ENCODE data around the gene ZNF862.

The ZNF862 gene

DNA sequence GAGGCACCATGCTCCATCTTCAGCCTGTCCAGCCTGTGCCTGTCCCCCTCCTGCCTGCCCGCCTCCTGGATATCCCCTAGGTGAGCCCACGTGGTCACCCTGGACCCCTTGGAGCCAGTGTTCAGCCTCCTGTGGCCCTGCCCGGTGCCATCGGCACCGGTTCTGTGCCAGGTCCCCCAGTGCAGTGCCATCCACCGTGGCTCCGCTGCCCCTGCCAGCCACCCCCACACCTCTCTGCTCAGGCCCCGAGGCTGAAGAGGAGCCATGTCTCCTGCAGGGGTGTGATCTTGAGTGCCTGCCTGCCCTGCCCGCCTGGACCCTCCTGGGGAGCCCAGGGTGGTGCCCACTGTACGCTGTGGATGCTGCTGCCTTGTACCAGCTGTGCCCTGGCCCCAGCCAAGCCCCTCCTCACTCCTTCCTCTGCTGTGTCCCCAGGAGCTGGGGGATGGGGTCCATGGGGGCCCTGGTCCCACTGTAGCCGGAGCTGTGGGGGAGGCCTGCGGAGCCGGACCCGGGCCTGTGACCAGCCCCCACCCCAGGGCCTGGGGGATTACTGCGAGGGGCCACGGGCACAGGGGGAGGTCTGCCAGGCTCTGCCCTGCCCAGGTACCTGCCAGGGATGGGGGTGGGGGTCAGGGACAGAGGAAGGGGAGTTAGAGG, 26.2 kb upstream of the ZNF862 start:
- no peak for DNase-seq

GRCh38 chr7:149813254-149814035, 24.7 kb upstream of the ZNF862 start:
- DNase-seq = no peak

GRCh38 chr7:149814494-149814893, 23.7 kb upstream of the ZNF862 start:
- no peak for DNase-seq

DNA sequence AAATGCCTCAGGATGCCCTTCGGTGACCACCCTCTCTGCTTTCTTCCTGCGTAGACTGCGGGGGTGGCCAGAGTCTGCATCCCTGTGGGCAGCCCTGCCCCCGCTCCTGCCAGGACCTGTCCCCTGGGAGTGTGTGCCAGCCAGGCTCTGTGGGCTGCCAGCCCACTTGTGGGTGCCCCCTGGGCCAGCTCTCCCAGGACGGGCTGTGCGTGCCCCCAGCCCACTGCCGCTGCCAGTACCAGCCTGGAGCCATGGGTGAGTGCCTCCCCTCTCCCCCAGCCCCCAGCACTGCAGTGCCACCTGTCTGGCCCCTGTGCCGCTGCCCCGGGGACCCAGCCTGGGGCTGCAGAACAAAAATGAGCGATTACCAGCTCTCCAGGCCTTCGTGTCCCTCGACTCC, 23.1 kb upstream of the ZNF862 start:
- no peak for DNase-seq

DNA sequence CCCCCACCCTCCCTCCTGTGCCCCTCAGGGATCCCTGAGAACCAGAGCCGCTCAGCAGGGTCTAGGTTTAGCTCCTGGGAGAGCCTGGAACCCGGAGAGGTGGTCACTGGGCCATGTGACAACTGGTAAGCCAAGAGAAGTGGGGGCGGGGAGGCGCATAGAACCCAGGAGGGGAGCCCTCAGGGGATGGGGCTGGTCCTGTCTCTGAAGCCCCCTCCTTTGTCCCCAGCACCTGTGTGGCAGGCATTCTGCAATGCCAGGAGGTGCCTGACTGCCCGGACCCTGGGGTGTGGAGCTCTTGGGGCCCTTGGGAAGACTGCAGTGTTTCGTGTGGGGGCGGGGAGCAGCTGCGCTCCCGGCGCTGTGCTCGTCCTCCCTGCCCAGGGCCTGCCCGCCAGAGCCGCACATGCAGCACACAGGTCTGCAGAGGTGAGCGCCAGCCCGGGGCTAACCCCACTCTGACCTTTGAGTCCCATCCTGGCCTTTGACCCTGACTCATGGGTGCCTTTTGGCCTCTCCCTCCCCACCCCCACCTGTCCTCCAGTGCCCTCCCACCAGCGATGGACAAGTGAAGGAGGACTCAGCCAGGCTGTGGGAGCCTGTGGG, 22.4 kb upstream of the ZNF862 start:
- DNase-seq = no peak

- no peak for DNase-seq
These were observed 21.9 kb upstream of the ZNF862 start for GRCh38 chr7:149816267-149816751.

- no peak for DNase-seq
These were observed 21.4 kb upstream of the ZNF862 start for GRCh38 chr7:149816794-149817193.

GRCh38 chr7:149817301-149817771, 20.8 kb upstream of the ZNF862 start:
- DNase-seq = no peak

- DNase-seq = no peak
These were observed 20.2 kb upstream of the ZNF862 start for GRCh38 chr7:149817836-149818535.

GRCh38 chr7:149818536-149818840, 19.7 kb upstream of the ZNF862 start:
- no peak for DNase-seq

DNA sequence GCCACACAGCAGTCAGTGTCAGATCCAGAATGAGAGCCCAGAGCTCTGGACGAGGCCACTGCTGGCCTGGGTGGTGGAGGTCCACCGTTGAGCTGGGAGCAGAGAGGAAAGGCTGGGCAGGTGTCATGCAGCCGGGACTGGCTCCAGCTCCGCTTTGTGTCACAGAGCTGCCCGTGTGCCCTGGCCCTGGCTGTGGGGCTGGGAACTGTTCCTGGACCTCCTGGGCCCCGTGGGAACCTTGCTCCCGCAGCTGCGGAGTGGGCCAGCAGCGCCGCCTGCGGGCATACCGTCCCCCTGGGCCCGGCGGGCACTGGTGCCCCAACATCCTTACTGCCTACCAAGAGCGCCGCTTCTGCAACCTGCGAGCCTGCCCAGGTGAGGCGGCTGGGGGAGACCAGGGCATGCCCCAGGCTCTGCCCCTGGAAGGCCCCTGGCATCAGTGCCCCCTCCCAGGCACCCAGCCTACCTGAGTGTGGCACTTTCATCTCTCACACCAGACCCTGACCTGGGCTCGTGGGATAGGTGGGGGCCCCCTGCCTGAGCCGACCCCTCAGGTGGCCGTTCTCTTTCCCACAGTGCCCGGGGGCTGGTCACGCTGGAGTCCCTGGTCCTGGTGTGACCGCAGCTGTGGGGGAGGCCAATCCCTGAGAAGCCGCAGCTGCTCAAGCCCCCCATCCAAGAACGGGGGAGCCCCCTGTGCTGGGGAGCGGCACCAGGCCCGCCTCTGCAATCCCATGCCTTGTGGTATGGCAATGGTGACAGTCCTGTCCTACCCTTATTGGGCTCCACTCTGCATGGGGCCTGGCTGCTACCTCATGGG, 18.8 kb upstream of the ZNF862 start:
- DNase-seq = no peak

DNA sequence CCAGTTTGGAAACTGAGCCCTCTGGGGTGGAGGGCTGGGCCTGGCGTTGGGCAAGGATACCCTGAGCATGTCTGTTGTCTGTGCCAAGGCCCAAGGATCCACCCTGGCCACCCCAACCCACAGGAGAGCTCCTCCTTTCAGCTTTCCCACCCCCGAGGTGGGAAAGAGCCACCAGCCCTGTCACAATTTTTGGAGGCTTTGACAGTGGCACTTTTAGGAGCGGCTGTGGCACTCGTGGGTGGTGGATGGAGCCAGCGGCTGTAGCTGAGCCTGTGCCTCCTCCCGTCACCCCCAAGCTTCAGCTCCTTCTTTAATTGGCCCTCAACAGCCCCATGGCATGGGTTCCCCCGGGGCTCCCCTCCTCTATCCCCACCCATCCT, 18.2 kb upstream of the ZNF862 start:
- DNase-seq = no peak

DNA sequence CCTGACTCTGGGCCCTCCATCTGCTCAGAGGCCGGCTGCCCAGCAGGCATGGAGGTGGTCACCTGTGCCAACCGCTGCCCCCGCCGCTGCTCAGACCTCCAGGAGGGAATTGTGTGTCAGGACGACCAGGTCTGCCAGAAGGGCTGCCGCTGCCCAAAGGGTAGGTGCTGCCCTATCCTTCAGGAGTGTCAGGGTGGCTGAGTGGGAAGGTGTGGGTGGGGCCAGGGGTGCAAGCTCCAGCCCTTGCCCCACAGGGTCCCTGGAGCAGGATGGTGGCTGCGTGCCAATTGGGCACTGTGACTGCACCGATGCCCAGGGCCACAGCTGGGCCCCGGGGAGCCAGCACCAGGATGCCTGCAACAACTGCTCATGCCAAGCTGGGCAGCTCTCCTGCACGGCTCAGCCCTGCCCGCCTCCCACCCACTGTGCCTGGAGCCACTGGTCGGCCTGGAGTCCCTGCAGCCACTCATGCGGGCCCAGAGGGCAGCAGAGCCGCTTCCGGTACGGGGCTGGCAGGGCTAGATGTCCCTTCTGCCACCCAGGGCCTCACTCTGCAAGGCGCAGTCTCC, 17.5 kb upstream of the ZNF862 start:
- DNase-seq = no peak

DNA sequence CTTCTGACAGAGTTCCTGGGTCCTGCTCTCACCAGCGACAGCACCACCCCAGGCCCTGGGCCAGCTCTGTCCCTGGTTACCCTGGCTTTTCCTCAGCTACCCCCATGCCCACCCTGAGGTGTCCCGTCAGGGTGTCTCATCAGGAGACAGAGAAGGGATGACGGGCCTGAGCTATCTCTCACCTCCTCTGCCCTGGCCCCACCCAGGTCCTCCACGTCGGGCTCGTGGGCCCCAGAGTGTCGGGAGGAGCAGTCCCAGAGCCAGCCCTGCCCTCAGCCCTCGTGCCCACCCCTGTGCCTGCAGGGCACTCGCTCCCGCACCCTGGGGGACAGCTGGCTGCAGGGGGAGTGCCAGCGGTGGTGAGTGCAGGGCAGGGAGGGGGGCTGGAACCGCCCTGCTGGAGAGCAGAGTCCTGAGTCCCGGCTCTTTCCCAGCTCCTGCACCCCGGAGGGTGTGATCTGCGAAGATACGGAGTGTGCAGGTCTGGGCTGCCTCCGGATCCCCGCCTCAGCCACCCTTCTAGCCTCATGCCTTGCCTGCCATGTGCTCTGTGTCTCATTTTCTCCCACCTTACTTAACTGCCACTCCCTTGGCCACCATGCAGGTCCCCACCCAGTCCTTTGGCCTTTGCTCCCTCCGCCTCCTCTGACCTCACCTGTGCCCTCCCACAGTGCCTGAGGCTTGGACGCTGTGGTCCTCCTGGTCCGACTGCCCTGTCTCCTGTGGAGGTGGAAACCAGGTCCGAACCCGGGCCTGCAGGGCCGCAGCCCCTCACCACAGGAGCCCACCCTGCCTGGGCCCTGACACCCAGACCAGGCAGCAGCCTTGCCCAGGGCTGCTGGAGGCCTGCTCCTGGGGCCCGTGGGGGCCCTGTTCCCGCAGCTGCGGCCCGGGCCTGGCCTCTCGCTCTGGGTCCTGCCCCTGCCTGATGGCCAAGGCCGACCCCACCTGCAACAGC, 16.7 kb upstream of the ZNF862 start:
- no peak for DNase-seq

GRCh38 chr7:149822353-149822943, 15.7 kb upstream of the ZNF862 start:
- no peak for DNase-seq

DNA sequence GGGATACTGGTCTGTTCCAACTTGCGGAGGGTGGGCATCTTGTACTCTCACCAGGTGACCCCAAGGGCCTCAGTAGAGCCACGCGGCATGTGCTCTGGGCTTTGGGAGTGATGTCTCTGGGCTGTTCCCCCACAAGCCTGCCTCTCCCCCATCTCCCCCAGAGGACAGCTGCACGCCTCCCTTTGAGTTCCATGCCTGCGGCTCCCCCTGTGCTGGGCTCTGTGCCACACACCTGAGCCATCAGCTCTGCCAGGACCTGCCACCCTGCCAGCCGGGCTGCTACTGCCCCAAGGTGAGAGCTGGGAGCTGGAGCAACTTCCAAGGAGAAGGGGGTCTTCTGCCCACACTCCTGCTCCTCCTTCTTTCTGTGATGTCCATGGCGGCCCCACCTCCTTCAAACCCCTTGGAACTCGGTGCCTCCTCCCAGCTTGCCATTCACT, 15.0 kb upstream of the ZNF862 start:
- no peak for DNase-seq

GRCh38 chr7:149823631-149824199, 14.5 kb upstream of the ZNF862 start:
- no peak for DNase-seq

DNA sequence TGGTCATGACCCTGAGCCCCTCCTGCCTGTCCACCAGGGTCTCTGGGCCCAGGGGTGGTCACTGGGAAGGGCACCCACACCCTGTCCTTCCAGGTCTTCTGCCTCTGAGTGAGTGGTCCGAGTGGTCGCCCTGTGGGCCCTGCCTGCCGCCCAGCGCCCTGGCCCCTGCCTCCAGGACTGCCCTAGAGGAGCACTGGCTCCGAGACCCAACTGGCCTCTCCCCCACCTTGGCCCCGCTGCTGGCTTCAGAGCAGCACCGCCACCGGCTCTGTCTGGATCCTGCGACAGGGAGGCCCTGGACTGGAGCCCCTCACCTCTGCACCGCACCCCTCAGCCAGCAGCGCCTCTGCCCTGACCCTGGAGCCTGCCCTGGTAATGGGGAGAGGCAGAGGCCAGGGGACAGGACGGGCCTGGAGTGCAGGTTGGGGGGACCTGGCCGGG, 13.9 kb upstream of the ZNF862 start:
- DNase-seq = no peak

DNA sequence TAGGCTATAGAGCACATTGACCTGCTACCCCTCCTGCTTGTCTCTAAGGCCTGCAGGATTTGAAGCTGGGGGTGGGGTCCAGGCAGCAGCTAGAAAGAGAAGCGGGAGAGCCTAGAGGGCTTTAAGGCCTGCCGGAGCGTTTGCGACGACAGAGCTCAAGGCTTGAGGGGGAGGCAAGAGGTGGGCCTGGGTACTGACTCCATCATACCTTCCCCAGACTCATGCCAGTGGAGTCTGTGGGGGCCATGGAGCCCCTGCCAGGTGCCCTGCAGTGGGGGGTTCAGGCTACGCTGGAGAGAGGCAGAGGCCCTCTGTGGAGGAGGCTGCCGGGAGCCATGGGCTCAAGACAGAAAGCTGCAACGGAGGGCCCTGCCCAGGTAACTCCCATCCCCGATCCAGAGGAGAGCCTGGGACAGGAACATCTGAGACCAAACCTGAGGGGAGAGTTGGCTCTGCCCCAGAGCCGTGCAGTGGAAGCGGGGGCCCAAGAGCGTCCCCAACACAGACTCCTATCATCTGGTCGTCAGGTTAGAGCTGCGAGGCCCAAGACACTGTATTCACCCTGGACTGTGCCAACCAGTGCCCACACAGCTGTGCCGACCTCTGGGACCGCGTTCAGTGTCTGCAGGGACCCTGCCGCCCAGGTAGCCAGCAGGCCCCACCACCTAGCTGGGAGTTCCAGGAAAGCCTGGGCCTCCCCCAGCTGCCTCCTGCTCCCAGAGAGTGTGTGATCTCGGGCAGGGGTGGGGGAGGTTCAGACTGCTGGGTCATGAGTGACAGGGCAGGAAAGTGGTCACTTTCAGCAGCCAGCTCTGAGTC, 13.2 kb upstream of the ZNF862 start:
- no peak for DNase-seq
